ENCODE data around the gene LMBRD2.

- no peak for TF ChIP-seq BHLHE40 (IDR thresholded peaks at IDR 0.05; ENCODE audit: borderline replicate concordance)
- no peak for TF ChIP-seq NFRKB (IDR thresholded peaks at IDR 0.05)
- TF ChIP-seq SP1 (IDR thresholded peaks at IDR 0.05), result no peak
- TF ChIP-seq FOXM1 (IDR thresholded peaks at IDR 0.05; ENCODE audit: borderline replicate concordance), result no peak
- TF ChIP-seq SUZ12 (IDR thresholded peaks at IDR 0.05), result no peak
- no peak for TF ChIP-seq FOXK2 (IDR thresholded peaks at IDR 0.05)
- no peak for TF ChIP-seq CTBP1 (IDR thresholded peaks at IDR 0.05; ENCODE audit: borderline replicate concordance)
Observed at GRCh38 chr5:36193746-36194145, 42.1 kb upstream of the LMBRD2 start.
